OCI-LY7 (cell line): ENCODE results near the gene ADARB2.

Source experiments
- EZH2phosphoT487 ChIP-seq: fragments of 200-600 bp; sonication (generic); IDR thresholded peaks from 2 replicates; pipeline ENCODE4 v1.6.1; 2018; ENCODE audit warnings: low read depth, borderline replicate concordance, mild to moderate bottlenecking, mixed run types, antibody characterized with exemption, low read length, moderate library complexity, mixed read lengths
- TF ChIP-seq, protein P1 (sequence below): fragments of 200-600 bp; sonication (generic); conservative IDR thresholded peaks from 2 replicates; pipeline ENCODE4 v1.5.1; 2014; ENCODE audit warnings: mild to moderate bottlenecking, antibody characterized with exemption, low read length, moderate library complexity, mixed read lengths

DNA sequence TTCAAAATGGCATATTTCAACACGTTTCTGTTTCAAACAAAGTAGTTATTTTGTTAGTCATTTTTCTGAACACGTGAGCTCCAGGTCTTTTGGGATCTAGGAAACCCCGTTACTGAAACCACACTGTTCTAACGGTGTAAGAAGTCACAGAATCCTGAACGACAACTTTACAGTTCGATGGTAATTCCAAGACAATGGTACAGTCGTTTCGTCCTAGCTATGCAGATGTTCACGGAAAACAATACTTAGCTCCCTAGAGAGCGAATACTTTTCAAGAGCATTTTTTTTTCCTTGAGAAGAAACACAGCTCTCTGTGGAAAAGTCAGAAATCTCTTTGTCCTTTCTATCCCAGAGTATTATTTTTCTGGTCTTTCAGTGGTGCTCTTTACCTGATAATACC is 254.1 kb downstream of the ADARB2 start:
- TF ChIP-seq, protein P1, sequence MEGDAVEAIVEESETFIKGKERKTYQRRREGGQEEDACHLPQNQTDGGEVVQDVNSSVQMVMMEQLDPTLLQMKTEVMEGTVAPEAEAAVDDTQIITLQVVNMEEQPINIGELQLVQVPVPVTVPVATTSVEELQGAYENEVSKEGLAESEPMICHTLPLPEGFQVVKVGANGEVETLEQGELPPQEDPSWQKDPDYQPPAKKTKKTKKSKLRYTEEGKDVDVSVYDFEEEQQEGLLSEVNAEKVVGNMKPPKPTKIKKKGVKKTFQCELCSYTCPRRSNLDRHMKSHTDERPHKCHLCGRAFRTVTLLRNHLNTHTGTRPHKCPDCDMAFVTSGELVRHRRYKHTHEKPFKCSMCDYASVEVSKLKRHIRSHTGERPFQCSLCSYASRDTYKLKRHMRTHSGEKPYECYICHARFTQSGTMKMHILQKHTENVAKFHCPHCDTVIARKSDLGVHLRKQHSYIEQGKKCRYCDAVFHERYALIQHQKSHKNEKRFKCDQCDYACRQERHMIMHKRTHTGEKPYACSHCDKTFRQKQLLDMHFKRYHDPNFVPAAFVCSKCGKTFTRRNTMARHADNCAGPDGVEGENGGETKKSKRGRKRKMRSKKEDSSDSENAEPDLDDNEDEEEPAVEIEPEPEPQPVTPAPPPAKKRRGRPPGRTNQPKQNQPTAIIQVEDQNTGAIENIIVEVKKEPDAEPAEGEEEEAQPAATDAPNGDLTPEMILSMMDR, result no peak
- TF ChIP-seq EZH2phosphoT487, result no peak
